ENCODE measurements around the gene IL1B.
"Not testable (repeated sequence)": the region's sequence is repeated elsewhere in the genome, so short reads cannot be mapped to it uniquely, and the experiment has no call there.

Gene IL1B

DNA sequence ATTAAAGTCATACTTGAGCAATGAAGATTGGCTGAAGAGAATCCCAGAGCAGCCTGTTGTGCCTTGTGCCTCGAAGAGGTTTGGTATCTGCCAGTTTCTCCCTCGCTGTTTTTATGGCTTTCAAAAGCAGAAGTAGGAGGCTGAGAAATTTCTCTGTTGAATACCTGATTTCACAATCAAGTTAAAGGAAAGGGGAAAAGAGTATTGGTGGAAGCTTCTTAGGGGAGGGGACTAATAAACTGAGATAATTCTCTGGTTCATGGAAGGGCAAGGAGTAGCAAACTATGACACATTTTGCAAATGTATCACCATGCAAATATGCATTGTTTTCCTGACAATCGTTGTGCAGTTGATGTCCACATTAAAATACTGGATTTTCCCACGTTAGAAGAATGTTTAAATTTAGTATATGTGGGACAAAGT lies at the start of gene IL1B:
Gene IL1B, minus strand, starts transcription at position 85 of the 423 bp plus-strand sequence. CDS start 550 bp downstream, outside the sequence.
- DNase-seq (ENCODE audit: low spot score) = peak; percentile 43

DNA sequence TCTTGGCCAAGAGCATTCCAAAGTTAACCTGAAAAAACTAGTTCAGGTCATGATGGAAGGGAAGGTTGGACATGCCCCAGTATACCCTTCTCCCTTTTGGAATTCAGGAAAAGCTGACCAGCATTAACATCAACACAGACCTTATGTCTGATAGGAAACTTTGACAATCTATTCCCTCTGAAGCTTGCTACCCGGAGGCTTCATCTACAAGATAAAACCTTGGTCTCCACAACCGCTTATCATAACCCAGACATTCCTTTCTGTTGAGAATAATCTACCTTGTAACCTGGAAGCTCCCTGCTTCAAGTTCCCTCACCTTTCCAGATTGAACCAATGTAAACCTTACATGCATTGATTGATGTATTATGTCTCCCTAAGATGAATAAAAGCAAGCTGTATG lies 49.7 kb upstream of the IL1B start:
- DNase-seq (ENCODE audit: low spot score) = no peak

- no peak for DNase-seq (ENCODE audit: low spot score)
Measured at GRCh38 chr2:112885506-112885902, 48.9 kb upstream of the IL1B start.

DNA sequence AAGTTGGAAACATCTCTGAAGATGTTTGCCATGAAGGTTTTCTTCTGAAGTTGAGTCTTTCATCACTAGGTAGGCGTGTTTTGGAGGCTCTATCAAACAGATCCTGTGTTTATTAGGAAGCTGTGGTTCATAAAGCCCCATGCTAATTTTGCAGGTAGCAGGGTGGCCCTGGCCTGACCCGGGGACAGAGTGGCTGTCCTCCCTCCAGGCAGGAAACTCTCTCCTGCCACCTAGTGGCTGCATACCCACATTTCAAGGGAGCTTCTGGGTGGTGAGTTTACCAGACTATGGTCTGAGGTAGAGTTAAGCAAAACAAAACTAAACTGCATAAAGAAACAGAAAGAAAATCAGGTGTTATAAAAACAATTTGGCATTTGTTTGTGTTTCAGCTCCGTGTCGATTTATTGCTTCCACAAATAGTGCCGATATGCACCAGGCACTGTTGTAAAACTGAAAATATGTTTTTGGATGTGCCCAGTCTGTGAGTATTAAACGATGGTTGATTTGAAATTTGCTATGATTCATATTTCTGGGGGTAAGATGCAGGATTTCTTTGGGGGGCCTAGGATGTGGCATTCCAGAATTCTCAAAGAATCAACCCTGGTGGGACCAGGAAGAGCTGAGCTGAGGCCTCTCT lies 48.4 kb upstream of the IL1B start:
- DNase-seq (ENCODE audit: low spot score) = no peak

DNA sequence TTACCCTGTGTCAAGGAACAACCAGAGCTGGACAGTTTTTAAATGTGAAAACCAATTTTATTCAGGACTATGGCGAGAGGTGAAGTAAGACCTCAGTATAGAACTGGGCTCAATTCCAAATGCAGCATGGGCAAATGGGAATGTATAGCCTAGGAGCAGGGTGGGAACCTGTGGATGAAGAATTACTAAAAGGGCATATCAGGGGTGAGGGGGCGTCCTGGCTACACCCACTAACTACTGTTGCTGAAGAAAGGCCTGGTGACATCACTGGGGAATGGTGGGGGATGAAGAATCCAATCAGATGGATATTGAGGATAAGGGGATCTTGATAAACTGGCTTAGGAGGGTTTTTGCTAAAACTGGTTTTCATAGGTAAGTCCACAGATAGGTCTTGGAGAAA lies 47.1 kb upstream of the IL1B start:
- no peak for DNase-seq (ENCODE audit: low spot score)

GRCh38 chr2:112881217-112881985 lies 44.8 kb upstream of the IL1B start:
- peak; percentile 79 for DNase-seq (ENCODE audit: low spot score)

DNA sequence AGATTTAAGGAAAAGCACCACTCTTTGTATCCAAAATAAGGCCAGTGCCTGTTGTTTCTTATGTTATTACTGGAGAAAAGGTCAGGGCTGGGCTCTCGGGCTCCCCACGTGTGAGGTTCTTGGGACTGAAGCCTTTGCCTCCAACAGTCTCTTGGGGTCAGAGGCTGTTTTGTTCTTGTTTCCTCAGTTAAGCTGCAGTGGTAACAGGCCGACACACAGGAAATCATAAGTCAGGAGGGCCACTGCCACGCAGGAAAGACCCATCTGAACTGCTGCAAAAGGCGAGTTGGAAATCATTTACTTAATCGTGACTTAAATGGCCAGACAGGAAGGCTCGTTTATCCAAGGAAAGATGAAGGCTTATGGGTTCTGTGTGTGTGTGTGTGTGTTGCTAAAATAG lies 44.1 kb upstream of the IL1B start:
- no peak for DNase-seq (ENCODE audit: low spot score)

- DNase-seq (ENCODE audit: low spot score) = no peak
Measured at GRCh38 chr2:112880091-112880531, 43.5 kb upstream of the IL1B start.

GRCh38 chr2:112879491-112880041 lies 43.0 kb upstream of the IL1B start:
- DNase-seq (ENCODE audit: low spot score) = no peak

DNA sequence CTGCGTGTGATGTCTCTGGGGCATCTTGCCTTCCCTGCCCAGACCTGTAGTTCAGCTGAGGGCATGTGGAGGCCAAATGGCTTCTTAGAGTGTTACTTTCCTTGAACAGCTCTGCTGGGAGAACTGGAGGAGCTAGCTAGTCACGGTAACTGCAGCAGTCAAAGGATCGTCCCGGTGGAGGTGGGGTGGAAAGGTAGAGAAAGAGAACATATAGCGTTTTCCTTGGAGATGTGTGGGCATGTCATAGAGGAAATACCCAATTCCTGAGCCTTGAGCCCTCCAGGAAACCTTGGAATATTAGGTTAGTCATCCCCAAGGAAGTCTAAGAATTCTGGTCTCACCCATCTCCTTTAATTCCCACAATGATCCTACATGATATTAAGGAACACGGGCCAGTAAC lies 40.8 kb upstream of the IL1B start:
- DNase-seq (ENCODE audit: low spot score) = no peak

- no peak for DNase-seq (ENCODE audit: low spot score)
Measured at GRCh38 chr2:112876971-112877361, 40.4 kb upstream of the IL1B start.

GRCh38 chr2:112876257-112876970 lies 39.8 kb upstream of the IL1B start:
- no peak for DNase-seq (ENCODE audit: low spot score)

GRCh38 chr2:112870841-112871835 lies 34.6 kb upstream of the IL1B start:
- DNase-seq (ENCODE audit: low spot score) = no peak

DNA sequence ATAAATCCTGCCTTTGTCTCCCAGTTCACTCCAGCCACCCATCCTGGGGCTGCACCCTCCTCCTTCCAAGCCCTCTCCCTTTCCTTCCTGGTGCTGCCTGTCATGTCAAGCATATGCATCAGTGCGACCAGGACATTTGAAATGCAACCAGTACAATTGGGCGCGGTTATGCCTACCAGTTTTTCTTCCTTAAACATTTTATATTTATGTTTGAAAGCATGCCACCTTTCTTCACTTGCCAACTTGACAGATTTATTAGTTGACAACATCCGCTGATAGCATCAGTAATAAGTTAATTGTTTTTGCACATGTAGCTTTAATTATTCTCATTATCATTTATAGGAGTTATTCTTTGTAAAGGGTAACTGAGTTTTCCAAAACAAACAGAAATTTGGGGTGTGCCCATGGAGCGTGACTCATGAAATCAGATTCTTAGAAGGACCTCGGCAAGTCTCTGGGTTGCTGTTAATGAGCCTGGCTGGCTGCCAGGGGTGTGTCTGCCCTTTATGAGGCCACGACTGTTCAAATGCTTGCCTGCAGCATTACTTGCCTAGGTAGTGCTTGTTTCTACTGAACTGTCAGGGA lies 32.8 kb upstream of the IL1B start:
- no peak for DNase-seq (ENCODE audit: low spot score)

- DNase-seq (ENCODE audit: low spot score) = no peak
Measured at GRCh38 chr2:112867701-112868631, 31.4 kb upstream of the IL1B start.

GRCh38 chr2:112866128-112866835 lies 29.7 kb upstream of the IL1B start:
- no peak for DNase-seq (ENCODE audit: low spot score)

DNA sequence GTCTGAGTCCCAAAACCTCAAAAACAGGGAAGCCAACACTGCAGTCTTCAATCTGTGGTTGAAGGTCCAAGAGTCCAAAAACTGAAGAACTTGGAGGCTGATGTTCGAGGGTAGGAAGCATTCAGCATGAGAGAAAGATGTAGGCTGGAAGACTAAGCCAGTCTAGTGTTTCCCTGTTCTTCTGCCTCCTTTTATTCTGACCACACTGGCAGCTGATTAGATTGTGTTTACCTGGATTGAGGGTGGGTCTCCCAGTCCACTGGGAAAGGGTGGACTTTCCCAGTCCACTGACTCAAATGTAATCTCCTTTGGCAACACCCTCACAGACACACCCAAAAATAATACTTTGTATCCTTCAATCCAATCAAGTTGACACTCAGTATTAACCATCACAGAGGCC lies 27.5 kb upstream of the IL1B start:
- no peak for DNase-seq (ENCODE audit: low spot score)

DNA sequence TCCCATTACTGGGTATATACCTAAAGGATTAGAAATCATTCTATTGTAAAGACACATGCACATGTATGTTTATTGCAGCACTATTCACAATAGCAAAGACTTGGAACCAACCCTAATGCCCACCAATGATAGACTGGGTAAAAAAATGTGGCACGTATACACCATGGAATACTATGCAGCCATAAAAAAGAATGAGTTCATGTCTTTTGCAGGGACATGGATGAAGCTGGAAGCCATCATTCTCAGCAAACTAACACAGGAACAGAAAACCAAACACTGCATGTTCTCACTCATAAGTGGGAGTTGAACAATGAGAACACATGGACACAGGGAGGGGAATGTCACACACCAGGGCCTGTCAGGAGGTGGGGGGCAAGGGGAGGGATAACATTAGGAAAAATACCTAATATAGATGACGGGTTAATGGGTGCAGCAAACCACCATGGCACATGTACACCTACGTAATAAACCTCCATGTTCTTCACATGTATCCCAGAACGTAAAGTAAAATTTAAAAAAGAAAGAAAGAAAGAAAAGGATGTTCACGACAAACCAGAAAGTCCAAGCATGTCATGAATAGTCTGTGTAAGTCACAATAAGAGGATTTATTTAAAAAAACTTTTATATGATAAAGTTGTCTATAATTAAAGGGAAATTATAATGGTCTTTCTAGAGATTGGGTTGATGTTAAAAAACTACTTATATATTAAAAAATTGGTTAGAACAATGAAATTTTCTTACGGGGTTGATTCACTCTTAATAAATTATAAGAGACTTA lies 23.0 kb upstream of the IL1B start:
- DNase-seq (ENCODE audit: low spot score) = not testable (repeated sequence)
